CD4-positive, alpha-beta T cell treated with Interleukin-17A for 4 hours (primary cell): ENCODE results near the gene PRKRIP1.
"Not testable (repeated sequence)": the region's sequence is repeated elsewhere in the genome, so short reads cannot be mapped to it uniquely, and the experiment has no call there.

Experiments
- DNase-seq: peaks from one replicate; pipeline ENCODE4 v3.0.0-alpha.2; 2020; ENCODE audit warnings: mixed read lengths

The PRKRIP1 gene

DNA sequence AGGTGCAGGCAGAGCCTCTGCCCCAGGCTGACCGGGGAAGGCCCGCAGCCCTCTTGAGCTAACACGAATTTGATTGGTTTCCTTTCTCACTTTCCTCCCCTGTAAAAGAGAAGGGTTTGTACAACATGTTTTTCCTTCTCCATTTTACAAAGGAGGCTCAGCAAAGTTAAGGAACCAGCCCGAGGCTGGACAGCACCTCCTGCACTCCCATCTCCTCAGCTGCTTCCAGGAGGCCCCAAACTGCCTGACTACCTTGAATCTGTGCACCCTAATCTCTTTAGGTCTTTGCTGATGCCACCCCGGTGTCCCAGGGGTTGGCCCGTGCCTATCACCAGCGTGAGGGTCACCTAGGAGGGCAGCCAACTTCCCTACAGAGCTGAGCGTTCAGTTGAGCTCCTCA lies 64.3 kb downstream of the PRKRIP1 start:
- no peak for DNase-seq

DNA sequence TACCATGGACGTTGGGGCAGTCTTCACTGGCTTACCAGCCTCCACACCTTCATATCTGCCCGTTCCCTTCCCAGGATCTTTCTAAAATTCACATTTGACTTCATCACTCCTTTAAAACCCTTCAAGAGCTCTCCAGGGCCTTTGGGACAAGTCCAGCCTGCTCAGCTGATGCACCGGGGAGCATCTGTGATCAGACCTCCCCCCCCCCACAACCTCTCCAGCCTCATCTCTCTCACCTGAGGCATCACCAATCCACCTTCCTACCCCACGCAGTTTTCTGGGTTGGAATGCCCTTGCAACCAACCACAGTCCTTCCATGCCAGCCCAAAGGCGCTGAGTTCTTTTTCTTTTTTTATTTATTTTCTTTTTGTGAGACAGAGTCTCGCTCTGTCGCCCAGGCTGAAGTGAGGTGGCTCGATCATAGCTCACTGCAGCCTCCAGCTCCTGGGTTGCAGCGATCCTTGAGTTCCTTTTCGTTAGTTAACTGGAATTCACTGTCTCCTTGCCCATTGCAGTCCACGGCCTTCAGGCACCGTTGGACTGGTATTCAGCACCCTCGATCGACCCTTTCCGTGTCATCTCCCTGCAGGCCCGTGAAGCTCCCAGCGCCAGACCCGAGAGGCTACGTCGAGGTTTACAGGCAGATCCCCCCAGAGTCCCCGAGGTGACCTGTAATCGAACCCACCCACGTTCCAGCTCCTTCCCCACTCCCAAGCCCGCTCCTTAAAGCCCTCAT lies 67.8 kb downstream of the PRKRIP1 start:
- no peak for DNase-seq

DNA sequence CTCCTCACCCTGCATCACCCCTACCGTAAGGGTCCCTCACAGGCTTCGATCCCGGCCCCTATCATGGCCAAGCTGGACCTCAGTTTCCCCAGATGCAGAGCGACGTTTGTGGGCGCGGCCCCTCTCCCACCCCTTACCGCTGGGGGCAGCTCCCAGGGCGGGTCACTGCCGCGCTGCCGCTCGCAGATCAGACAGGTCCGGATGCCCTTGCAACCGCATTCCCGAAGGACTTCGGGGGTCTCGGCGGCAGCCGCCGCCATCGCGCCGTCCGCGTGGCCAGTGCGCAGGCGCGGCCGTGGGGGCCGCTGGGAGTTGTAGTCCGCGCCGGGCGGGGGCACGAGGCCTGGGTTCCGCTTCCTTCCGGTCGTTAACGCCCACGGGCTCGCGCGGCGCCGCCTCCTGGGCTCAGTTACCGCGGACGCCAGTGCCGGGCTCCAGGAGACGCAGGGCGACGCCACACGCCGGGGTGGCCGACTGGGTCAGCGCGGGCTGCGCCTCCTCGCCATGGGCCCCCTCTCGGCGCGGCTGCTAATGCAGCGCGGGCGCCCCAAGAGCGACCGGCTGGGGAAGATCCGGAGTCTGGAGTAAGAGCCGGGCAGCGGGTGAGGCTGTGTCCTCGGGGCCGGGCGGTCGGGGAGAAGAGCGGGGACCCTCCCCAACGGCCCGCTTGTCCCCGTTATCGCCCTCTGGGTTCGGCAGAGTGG lies 68.6 kb downstream of the PRKRIP1 start, which contains the start of the genes ALKBH4 and LRWD1:
ALKBH4 (minus strand) TSS at position 287 of the 704 bp plus-strand sequence; CDS start at position 260, 27 bp downstream.
LRWD1 (plus strand) TSS at position 408 of the 704 bp plus-strand sequence; CDS start at position 505, 97 bp downstream.
- DNase-seq: peak; percentile 96

DNA sequence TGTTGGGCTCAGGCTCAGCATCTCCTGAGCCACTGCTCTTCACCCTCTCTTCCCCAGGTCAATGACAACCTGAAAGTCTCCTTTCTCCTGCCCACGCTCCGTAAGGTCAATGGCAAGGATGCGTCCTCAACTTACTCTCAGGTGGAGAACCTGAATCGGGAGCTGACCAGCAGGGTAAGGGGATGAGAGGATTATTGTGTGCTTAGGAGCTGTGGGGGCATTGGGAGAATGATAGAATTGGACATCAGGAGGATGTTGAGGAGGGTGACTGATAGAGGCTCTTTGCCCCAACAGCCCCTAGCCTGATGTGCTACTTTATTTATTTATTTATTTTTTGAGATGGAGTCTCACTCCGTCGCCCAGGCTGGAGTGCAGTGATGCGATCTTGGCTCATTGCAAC lies 69.9 kb downstream of the PRKRIP1 start:
- no peak for DNase-seq

DNA sequence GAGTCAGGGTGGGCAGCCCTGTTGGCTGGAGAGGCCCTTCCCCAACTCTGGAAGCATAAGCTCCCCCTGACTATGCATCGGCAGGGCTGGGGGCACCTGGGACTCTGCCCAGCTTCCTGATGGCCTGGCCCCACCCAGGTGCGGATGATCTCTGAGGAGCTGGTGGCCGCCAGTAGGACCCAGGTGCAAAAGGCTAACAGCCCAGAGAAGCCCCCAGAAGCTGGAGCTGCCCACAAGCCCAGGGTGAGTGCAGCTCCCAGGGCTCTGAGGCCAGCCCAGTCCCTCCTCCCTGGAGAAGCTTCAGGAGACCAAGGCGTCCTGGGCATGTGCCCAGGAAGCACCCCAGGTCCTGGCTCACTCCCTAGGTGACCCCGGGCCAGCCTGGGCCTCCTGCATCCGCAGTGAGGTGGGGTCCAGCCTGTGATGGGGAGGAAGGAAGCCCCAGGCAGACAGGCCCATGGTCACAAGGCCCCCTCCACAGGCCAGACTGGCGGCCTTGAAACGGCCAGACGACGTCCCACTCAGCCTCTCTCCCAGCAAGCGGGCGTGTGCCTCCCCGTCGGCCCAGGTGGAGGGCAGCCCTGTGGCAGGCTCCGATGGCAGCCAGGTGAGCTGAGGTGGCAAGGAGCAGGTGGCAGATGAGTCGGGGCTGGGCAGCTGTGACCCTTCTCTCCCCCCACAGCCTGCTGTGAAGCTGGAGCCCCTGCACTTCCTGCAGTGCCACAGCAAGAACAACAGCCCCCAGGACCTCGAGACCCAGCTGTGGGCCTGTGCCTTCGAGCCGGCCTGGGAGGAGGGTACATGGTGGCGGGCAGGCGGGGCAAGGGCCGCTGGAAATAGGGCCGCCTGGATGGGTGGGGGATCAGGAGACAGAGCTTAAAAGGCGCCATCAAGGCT lies 71.7 kb downstream of the PRKRIP1 start:
- DNase-seq: no peak

DNA sequence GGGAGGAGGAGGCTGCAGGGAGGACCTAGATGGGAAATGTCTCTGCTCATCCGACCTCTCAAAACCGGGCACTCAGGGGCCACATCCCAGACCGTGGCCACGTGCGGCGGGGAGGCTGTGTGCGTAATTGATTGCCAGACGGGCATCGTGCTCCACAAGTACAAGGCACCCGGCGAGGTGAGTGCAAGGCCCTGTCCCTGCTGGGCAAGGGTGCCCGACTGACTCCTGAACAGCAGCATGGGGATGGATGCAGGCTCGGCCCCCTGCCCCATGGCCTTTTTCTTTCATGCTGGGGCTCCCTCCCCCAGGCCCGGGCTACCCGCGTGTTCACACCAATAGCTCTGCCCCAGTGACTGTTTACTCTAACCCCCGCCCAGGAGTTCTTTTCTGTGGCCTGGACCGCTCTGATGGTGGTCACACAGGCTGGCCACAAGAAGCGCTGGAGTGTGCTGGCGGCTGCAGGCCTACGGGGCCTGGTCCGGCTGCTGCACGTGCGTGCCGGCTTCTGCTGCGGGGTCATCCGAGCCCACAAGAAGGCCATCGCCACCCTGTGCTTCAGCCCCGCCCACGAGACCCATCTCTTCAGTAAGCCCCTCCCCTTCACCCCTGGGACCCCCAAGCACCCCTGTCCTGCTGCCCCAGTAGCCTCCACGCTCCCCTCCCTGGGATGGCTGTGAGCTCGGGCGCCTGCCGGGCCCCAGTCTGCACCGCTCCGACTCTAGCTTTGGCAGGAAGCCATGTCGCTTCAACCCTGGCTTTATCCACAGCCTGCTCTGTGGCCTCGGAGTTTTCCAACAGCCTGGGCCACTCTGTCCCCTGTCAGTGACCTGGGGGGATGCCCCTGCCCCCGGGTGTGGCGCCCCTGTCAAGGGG lies 72.6 kb downstream of the PRKRIP1 start:
- no peak for DNase-seq

DNA sequence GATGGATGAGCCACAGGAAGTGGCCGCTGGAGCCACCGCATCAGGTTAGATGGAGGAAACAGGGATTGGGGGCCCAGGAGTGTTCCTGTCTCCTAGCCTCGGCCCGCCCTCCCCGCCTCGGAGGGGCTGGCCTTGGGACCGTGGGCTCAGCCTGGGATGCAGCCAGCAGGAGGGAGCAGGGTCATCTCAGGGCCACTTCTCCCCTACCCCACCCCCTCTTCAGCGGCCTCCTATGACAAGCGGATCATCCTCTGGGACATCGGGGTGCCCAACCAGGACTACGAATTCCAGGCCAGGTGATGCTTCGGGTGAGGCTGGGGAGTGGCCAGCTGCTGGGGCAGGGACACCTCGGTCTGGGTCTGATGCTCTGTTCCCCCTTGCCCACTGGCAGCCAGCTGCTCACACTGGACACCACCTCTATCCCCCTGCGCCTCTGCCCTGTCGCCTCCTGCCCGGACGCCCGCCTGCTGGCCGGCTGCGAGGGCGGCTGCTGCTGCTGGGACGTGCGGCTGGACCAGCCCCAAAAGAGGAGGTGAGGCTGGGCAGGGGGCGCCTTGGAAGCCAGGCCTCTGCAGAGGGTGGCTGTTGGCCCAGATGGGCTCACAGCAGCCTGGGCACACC lies 73.3 kb downstream of the PRKRIP1 start:
- no peak for DNase-seq

DNA sequence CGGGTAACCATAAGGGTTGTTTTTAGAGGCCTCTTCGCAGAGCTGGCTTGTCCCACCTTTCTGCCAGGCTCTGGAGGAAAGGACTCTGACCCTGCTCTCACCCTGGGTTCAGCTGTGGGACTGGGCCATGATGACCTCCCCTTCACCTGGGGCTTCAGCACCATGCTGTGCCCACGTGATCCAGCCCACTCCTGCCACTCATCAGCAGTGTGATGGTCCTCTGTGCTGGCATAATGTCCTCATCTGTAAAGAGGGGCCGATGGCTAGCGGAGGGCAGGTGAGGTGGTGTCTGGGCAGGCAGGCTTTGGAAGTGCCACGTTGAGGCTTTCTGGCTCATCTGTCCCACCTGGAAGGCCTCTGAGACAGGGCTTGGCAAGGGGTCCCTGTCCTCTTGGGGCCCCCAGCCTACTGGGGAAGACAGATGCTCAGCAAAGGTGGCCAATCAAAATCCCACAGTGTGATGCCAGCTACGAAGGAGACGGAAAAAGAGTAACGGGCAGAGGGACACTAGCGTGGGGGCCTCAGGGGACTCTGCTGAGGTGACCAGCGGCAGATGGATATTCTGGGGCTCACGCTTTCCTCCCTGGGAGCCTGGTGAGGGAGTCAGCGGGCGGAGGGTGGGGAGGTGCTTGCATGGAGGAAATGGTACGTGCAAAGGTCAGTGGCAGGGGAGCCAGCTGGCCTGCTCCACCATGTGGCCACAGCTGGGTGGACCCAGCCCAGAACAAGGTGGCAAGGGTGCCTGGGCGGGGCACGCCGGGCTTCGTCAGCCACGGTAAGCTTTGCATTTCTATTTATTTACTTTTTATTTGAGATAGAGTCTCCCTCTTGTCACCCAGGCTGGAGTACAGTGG lies 74.0 kb downstream of the PRKRIP1 start:
- DNase-seq: no peak

DNA sequence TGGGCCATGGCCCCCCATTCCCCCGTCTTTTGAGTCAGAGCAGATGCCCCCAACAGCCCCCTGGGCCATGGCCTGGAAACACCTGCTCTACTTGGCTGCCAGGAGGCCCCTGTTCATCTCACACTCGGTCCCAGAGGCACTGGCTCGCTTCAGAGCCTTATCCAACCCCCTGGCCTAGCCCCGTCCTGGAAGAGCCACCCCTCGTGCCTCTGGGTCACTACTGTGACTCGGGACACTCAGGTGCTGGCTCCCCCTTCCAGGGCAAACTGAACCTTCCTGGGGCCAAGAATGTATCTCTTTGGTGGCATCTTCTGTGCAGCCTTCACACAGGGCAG lies 75.6 kb downstream of the PRKRIP1 start:
- DNase-seq: no peak

DNA sequence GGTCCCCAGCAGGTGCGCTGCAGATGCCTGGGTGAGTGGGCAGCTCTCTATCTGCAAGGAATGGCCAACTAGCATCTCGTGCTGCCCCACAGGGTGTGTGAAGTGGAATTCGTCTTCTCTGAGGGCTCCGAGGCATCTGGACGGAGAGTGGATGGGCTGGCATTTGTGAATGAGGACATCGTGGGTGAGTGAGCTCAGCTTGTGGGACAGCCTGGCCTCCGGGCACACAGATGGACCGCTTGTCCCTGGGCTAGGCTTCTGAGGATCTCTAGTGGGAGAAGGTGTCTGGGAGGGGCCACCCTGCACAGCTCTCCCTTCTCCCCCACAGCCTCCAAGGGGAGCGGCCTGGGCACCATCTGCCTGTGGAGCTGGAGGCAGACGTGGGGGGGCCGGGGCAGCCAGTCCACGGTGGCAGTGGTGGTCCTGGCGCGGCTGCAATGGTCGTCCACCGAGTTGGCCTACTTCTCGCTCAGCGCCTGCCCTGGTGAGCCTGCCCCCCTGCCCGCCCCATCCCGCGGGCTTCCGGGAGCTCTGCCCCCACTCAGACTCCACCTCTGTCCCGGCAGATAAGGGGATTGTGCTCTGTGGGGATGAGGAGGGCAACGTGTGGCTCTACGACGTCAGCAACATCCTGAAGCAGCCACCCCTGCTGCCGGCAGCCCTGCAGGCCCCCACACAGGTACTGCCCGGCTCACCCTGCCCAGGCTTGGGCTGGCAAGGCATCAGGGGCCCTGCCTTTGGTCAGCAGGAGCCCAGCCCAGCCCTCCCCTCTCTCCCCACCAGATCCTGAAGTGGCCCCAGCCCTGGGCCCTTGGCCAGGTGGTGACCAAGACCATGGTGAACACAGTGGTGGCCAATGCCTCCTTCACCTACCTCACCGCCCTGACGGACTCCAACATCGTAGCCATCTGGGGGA lies 76.2 kb downstream of the PRKRIP1 start:
- no peak for DNase-seq

DNA sequence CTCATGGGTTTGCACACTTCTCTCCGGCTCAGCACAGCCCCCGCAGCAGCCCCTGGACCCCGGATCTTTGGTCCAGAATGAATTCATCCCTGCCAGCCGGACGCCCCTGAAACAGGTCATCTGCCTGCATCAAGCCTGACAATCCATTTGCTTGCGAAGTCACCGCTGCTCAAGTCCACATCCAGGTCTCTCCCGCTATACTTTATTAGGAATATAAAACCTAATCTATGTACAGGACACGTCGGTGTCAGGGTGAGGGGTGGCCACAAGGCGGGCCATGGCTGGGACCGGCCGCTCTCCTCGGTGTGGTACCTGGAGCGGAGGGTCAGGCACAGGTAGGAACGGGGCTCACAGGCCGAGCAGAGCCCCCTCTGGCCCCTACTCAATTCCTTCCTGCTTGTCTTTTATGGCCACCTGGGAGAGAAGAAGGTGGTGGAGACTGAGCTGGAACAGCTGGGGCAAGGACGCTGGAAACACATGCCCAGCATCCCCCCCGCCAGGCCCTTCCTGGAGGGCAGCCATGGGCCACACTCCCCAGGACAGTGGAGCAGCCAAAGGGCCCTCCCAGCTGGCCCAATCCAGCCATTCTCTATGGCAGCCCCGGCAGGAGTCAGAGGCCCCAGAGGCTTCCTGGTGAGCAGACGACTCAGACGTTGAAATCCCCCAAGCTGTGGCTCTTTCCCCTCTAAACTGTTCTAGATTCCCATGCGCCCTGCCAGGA lies 77.3 kb downstream of the PRKRIP1 start:
- no peak for DNase-seq

DNA sequence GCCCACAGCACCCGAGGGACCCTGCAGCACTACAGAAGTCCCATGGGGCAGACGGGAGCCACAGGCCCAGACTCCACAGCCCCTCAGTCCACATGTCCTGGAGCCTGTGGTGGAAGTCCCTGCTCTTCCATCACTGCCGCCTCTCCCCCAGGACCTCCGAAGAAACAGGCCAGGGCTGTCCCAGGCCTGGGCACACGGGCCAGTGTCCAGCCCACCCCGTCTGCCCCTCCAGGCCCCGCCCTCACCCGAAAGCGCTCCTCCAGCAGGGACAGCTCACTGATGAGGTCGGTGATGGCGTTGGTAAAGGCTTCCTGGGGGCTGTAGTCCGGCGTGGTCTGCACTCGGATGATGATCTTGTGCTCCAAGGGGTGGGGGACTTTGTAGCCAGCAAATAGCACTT lies 78.0 kb downstream of the PRKRIP1 start:
- not testable (repeated sequence) for DNase-seq

DNA sequence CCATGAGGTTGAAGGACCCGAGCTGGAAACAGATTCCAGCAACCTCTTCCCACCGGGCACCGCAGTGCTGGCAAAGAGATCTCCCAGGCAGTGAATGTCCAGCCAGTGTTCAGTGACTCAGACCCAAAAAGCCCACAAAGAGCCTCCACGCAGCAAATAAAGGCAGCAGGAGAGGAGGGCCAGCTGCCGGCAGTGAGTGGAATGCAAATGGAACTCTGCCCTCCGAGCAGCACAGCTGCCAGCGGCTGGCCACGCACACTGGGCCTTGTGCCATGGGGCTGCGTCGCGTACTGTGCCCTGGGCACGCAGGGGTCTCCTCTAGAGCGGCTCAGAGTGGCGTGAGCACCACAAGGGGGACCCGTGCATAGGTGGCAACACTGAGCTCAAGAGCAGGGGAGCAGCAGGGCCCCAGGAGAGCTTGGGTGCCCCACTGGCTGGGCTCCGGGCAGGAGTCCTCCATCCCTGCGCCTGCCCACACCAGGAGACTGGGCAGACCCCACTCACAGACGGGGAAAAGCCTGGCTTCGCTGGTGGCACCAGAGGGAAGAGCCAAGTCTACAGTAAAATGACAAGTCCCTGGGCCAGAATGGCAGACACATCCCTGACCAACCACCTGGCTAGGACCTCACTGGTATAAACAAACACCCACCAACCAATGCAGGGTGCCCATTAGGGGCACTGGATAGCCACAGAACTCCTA lies 78.7 kb downstream of the PRKRIP1 start:
- DNase-seq: not testable (repeated sequence)
